Fibroblast of skin of right biceps (primary cell): Measurements from ENCODE around the gene ZNG1C.
"Not testable (repeated sequence)": the region's sequence is repeated elsewhere in the genome, so short reads cannot be mapped to it uniquely, and the experiment has no call there.

Source experiments
- DNase-seq: peaks from one replicate; pipeline ENCODE4 v3.0.0-alpha.2; 2013

Gene ZNG1C

DNA sequence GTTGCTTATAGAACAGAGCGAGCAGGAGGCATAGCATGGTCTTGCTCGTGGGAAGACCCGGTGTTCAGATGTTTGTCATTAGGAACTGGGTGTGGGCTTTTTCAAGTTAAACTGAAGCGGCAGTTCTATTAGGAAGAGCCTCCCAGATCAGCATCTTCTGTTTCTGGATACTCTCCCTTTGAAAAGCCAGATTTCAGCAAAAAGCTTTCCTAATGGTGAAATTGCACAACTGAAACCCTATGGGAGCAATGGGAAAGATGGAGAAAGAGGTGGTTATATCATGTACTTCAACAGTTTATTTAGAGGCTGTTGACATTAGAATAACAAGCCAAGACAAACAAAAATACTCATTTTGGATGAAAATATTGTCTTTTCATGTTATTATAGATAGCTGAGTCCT is 102.2 kb downstream of the ZNG1C start:
- not testable (repeated sequence) for DNase-seq
